K562 (cell line): ENCODE results near the gene LMX1B. TPM values are rescaled to one million over a fixed set of nuclear protein-coding genes. Genes with fewer than 3 reads are reported as not detected.

Experiments
- ATAC-seq: fragments of 200-7000 bp; cut with Tn5 transposase; 3 replicates; pipeline ENCODE4 v1.9.1; 2020; ENCODE audit warnings: moderate library complexity
- BruUV-seq: library from RNA; stranded (reverse); fragments of 400-500 nt; replicated peaks from 2 replicates; lab custom pipeline; 2021; lab: Mats Ljungman, UMichigan
- CTCF ChIA-PET: fragments of 300-600 bp; formaldehyde crosslinking; extraction: SDS; loops from one replicate; lab custom pipeline; 2021; ENCODE audit warnings: low intra/inter-chr PET ratio; lab: Yijun Ruan, JAX
- POLR2A ChIA-PET: fragments of 300-600, 350-650 bp; sonication (Branson Sonifier 250); formaldehyde crosslinking; extraction: SDS; loops from one replicate; lab custom pipeline; 2021; ENCODE audit warnings: antibody characterized with exemption, inconsistent platforms; lab: Yijun Ruan, JAX
- DNase-seq, 4 experiments: peaks; one replicate each; pipeline versions ENCODE4 v3.0.0 to v3.0.0-alpha.2; 2011 to 2018; ENCODE audit warnings: low spot score in 3 of 4, mixed read lengths in 3 of 4; ENCODE audit errors: extremely low read depth in 1 of 4
- FAIRE-seq: peaks from 2 replicates; lab custom pipeline; 2011; peaks lifted over from hg19 to GRCh38; lab: Jason Lieb, UNC
- H2AFZ ChIP-seq: 2 replicates; pipeline ENCODE4 v1.6.0; 2011; ENCODE audit warnings: low read depth, low read length, control low read depth, inconsistent platforms
- H3K27ac ChIP-seq: fragments of 200-600 bp; 3 replicates; pipeline ENCODE4 v1.8.0; 2011; ENCODE audit warnings: low read depth, mild to moderate bottlenecking, control low read depth, inconsistent platforms, low read length, moderate library complexity, mixed read lengths; ENCODE audit errors: extremely low read depth
- H3K27me3 ChIP-seq, 2 experiments: fragments of 300-600 bp in 1 of 2; 2 replicates in 1 of 2; 3 replicates in 1 of 2; pipeline versions ENCODE4 v1.6.0 to v1.8.0; 2011; ENCODE audit warnings: inconsistent platforms in 2 of 2, low read length in 2 of 2, mild to moderate bottlenecking in 1 of 2, mixed read lengths in 1 of 2, moderate library complexity in 1 of 2; ENCODE audit not compliant: control insufficient read depth in 2 of 2, insufficient read depth in 2 of 2
- H3K36me3 ChIP-seq: fragments of 300-600 bp; 3 replicates; pipeline ENCODE4 v1.8.0; 2011; ENCODE audit warnings: mild to moderate bottlenecking, low read length, inconsistent platforms; ENCODE audit not compliant: control insufficient read depth, insufficient read depth
- H3K4me1 ChIP-seq, 2 experiments: fragments of 200-600 bp in 1 of 2; replicated peaks in 1 of 2; 2 replicates in 1 of 2; 3 replicates in 1 of 2; pipeline versions ENCODE4 v1.5.1 to v1.8.0; 2011; ENCODE audit warnings: inconsistent platforms in 2 of 2, low read length in 2 of 2, mild to moderate bottlenecking in 1 of 2, mixed read lengths in 1 of 2, moderate library complexity in 1 of 2; ENCODE audit not compliant: control insufficient read depth in 2 of 2, insufficient read depth in 2 of 2
- H3K4me2 ChIP-seq: 2 replicates; pipeline ENCODE4 v1.6.1; 2011; ENCODE audit warnings: low read length, control low read depth, inconsistent platforms, mixed read lengths; ENCODE audit not compliant: insufficient read depth
- H3K4me3 ChIP-seq: fragments of 200-600 bp; sonication (generic), shearing (Covaris generic); 2 replicates; pipeline ENCODE4 v1.5.1; 2016; ENCODE audit warnings: control low read depth, inconsistent platforms
- H3K79me2 ChIP-seq: fragments of 200-600 bp; 3 replicates; pipeline ENCODE4 v1.8.0; 2011; ENCODE audit warnings: low read length, inconsistent platforms; ENCODE audit not compliant: control insufficient read depth, insufficient read depth
- H3K9ac ChIP-seq, 2 experiments: 2 replicates each; pipeline versions ENCODE4 v1.6.0 to v1.6.1; 2011; ENCODE audit warnings: low read depth in 2 of 2, low read length in 2 of 2, control low read depth in 1 of 2, inconsistent platforms in 1 of 2, mild to moderate bottlenecking in 1 of 2, mixed read lengths in 1 of 2; ENCODE audit not compliant: insufficient read depth in 1 of 2
- H3K9me1 ChIP-seq: one replicate; pipeline ENCODE4 v1.6.0; 2011; ENCODE audit warnings: inconsistent platforms, mild to moderate bottlenecking, low read length, moderate library complexity; ENCODE audit not compliant: control insufficient read depth, insufficient read depth
- H3K9me3 ChIP-seq: replicated peaks from 2 replicates; pipeline ENCODE4 v1.5.1; 2011; ENCODE audit warnings: low read depth, low read length, inconsistent platforms; ENCODE audit not compliant: control insufficient read depth, insufficient read depth
- H4K20me1 ChIP-seq: replicated peaks from 2 replicates; pipeline ENCODE4 v1.6.1; 2011; ENCODE audit warnings: low read length, inconsistent platforms, mixed read lengths; ENCODE audit not compliant: control insufficient read depth, insufficient read depth
- ADNP ChIP-seq: fragments of 200-800 bp; sonication (Bioruptor generic); IDR thresholded peaks from 2 replicates; pipeline ENCODE4 v1.6.1; 2016; ENCODE audit warnings: missing genetic modification characterization, missing compliant biosample characterization
- PTTG1 ChIP-seq: fragments of 450-650 bp; IDR thresholded peaks from 2 replicates; pipeline ENCODE4 v1.6.1; 2016; ENCODE audit warnings: low read depth, mild to moderate bottlenecking, missing genetic modification characterization, missing compliant biosample characterization
- RUNX1 ChIP-seq: sonication (generic); IDR thresholded peaks from 2 replicates; pipeline ENCODE4 v1.6.1; 2016; ENCODE audit warnings: antibody characterized with exemption, low read depth
- SMARCA4 ChIP-seq: fragments of 450-650 bp; IDR thresholded peaks from 2 replicates; pipeline ENCODE4 v1.6.1; 2016
- SRF ChIP-seq, 2 experiments: fragments of 250-450, 450-650 bp in 1 of 2; sonication (Bioruptor Pico) in 1 of 2; sonication (generic) in 1 of 2; formaldehyde crosslinking; IDR thresholded peaks; 2 replicates each; pipeline versions ENCODE4 v1.5.0 to v1.5.1; 2020 to 2022; ENCODE audit warnings: mild to moderate bottlenecking in 1 of 2, missing genetic modification reagents in 1 of 2
- YY1 ChIP-seq, 3 experiments: IDR thresholded peaks; 2 replicates each; pipeline ENCODE4 v1.6.1; 2011; ENCODE audit warnings: low read length in 2 of 3, mild to moderate bottlenecking in 2 of 3, moderate library complexity in 2 of 3, borderline replicate concordance in 1 of 3, control low read depth in 1 of 3, low read depth in 1 of 3; ENCODE audit not compliant: insufficient read depth in 3 of 3, insufficient replicate concordance in 2 of 3, control insufficient read depth in 1 of 3, insufficient read length in 1 of 3; ENCODE audit errors: extremely low read depth in 1 of 3
- WGBS: fragments of 100-300 bp; shearing (Covaris generic); methylation state at CpG from one replicate; pipeline ENCODE4 v1.1.6; 2016; ENCODE audit warnings: low coverage, mixed read lengths; ENCODE audit not compliant: insufficient coverage; ENCODE audit errors: missing lambda C conversion rate; 5-methylcytosine and 5-hydroxymethylcytosine counted together
- in situ Hi-C: fragments of 300-500 bp; cut with MboI; formaldehyde crosslinking; loops from 4 replicates; pipeline ENCODE4 v1.15.0; 2018; ENCODE audit warnings: inconsistent platforms, mixed read lengths
- intact Hi-C: fragments of 100-400 bp; cut with micrococcal nuclease; formaldehyde crosslinking; loops from 2 replicates; pipeline ENCODE4 v1.14.2; 2022
- polyA plus RNA-seq, 8 experiments: library from polyadenylated mRNA; depleted of rRNA in 4 of 8; stranded (reverse) in 5 of 8; unstranded in 3 of 8; fragments of >200 nt; fragmentation: Nextera tagmentation in 2 of 8; fragmentation: Illumina TruSeq in 1 of 8; extraction: Ambion mirVana in 2 of 8; extraction: Trizol in 1 of 8; gene quantifications; 2 replicates each; pipeline versions ENCODE4 v1.2.1 to v1.2.3, GENCODE V29; 2011 to 2014; ENCODE audit warnings: inconsistent platforms in 1 of 8, missing spikeins in 1 of 8
- total RNA-seq, 7 experiments: library from RNA; depleted of rRNA in 6 of 7; stranded (reverse); fragments of >200 nt in 6 of 7; fragmentation: Illumina TruSeq in 2 of 7; extraction: Trizol in 2 of 7; gene quantifications; 2 replicates each; pipeline versions ENCODE4 v1.2.1 to v1.2.3, GENCODE V29; 2011 to 2021; ENCODE audit warnings: low replicate concordance in 1 of 7
- TF ChIP-seq, protein P1 (sequence below): fragments of 450-650 bp; formaldehyde crosslinking; conservative IDR thresholded peaks from 2 replicates; pipeline ENCODE4 v1.4.0; 2022; ENCODE audit warnings: mild to moderate bottlenecking, missing genetic modification characterization
- TF ChIP-seq, protein P2 (sequence below): fragments of 250-450 bp; sonication (Bioruptor Pico); IDR thresholded peaks from 2 replicates; pipeline ENCODE4 v1.8.0; 2022; ENCODE audit warnings: inconsistent platforms
- TF ChIP-seq, protein P3 (sequence below), 3 experiments: IDR thresholded peaks in 2 of 3; conservative IDR thresholded peaks in 1 of 3; 2 replicates each; pipeline ENCODE4 v1.5.1; 2011 to 2012; ENCODE audit warnings: low read length in 3 of 3, mild to moderate bottlenecking in 3 of 3, control low read depth in 2 of 3, improper control_type of control experiment in 1 of 3, inconsistent platforms in 1 of 3, low read depth in 1 of 3, mixed read lengths in 1 of 3, moderate library complexity in 1 of 3; ENCODE audit not compliant: insufficient read depth in 2 of 3

Gene LMX1B
- total and polyA plus RNA-seq, 9 of the 15 experiments (the other 6 are each of a cell fraction or from before 2014, with no cell fraction given), result not detected

DNA sequence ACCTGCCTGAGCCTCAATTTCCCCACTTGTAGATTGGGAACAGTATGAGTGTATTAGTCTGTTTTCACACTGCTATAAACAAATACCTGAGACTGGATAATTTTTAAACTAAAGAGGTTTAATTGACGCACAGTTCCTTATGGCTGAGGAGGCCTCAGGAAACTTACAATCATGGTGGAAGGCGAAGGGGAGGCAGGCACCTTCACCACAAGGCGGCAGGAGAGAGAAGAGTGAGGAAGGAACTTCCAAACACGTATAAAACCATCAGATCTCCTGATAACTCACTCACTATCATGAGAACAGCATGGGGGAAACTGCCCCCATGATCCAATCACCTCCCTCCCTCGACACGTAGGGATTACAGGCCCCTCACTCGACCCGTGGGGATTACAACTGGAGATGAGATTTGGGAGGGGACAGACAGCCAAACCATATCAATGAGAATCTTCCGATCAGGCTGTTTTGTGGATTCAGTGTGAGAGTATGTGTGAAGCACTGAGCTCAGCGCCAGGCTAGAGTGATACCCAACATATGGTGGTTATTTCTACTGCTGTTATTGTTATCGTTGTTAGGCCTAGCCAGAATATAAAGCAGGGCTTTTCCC is 14.6 kb upstream of the LMX1B start:
- no peaks in the 10 kb centered on the region; the same call in 1 of the 2 replicates for H4K20me1 ChIP-seq
- ChIA-PET POLR2A (no interaction called here), CTCF (no interaction called here)
- no peak for FAIRE-seq
- H3K9ac ChIP-seq, result no peak overlapping the region
- no peak for DNase-seq
- WGBS, result 4% methylated on average over 7 of the region's 11 CpGs
- in situ Hi-C loops, result no loop called here
- H3K36me3 ChIP-seq, result no peaks in the 10 kb centered on the region
- H3K9me3 ChIP-seq, result no peaks in the 10 kb centered on the region
- no peaks in the 10 kb centered on the region for H3K4me1 ChIP-seq
- H3K4me2 ChIP-seq, result no peak overlapping the region
- TF ChIP-seq SRF (CRISPR knock-in tag; IDR thresholded peaks at IDR 0.05) (no peak), YY1 (IDR thresholded peaks at IDR 0.05; ENCODE audit: borderline replicate concordance in 1 of 3, control insufficient read depth in 1 of 3, extremely low read depth in 1 of 3, insufficient read depth in 3 of 3, insufficient read length in 1 of 3, insufficient replicate concordance in 2 of 3, low read depth in 1 of 3, low read length in 2 of 3) (no peak), RUNX1 (no peak), SMARCA4 (0 out of 2 replicates have a peak, but pooled peaks have one; percentile 27), ADNP (tag) (no peak), PTTG1 (no peak)
- TF ChIP-seq, protein P1, sequence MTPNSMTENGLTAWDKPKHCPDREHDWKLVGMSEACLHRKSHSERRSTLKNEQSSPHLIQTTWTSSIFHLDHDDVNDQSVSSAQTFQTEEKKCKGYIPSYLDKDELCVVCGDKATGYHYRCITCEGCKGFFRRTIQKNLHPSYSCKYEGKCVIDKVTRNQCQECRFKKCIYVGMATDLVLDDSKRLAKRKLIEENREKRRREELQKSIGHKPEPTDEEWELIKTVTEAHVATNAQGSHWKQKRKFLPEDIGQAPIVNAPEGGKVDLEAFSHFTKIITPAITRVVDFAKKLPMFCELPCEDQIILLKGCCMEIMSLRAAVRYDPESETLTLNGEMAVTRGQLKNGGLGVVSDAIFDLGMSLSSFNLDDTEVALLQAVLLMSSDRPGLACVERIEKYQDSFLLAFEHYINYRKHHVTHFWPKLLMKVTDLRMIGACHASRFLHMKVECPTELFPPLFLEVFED (CRISPR knock-in tag), result no peak
- TF ChIP-seq, protein P2, sequence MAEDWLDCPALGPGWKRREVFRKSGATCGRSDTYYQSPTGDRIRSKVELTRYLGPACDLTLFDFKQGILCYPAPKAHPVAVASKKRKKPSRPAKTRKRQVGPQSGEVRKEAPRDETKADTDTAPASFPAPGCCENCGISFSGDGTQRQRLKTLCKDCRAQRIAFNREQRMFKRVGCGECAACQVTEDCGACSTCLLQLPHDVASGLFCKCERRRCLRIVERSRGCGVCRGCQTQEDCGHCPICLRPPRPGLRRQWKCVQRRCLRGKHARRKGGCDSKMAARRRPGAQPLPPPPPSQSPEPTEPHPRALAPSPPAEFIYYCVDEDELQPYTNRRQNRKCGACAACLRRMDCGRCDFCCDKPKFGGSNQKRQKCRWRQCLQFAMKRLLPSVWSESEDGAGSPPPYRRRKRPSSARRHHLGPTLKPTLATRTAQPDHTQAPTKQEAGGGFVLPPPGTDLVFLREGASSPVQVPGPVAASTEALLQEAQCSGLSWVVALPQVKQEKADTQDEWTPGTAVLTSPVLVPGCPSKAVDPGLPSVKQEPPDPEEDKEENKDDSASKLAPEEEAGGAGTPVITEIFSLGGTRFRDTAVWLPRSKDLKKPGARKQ (CRISPR knock-in tag), result no peak
- TF ChIP-seq, protein P3, sequence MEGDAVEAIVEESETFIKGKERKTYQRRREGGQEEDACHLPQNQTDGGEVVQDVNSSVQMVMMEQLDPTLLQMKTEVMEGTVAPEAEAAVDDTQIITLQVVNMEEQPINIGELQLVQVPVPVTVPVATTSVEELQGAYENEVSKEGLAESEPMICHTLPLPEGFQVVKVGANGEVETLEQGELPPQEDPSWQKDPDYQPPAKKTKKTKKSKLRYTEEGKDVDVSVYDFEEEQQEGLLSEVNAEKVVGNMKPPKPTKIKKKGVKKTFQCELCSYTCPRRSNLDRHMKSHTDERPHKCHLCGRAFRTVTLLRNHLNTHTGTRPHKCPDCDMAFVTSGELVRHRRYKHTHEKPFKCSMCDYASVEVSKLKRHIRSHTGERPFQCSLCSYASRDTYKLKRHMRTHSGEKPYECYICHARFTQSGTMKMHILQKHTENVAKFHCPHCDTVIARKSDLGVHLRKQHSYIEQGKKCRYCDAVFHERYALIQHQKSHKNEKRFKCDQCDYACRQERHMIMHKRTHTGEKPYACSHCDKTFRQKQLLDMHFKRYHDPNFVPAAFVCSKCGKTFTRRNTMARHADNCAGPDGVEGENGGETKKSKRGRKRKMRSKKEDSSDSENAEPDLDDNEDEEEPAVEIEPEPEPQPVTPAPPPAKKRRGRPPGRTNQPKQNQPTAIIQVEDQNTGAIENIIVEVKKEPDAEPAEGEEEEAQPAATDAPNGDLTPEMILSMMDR (IDR thresholded peaks at IDR 0.05 in 2 of 3, conservative IDR thresholded peaks at IDR 0.05 in 1 of 3; ENCODE audit: insufficient read depth in 2 of 3, low read depth in 1 of 3, low read length in 3 of 3), result peak in 2 of 3 experiments; percentile 30 to 35; a peak in 2 of 6 replicates
- H3K9me1 ChIP-seq, result no peaks in the 10 kb centered on the region
- no peak overlapping the region for H3K27ac ChIP-seq
- no TSS peak for BruUV-seq
- H3K27me3 ChIP-seq, result peaks cover 0 to 13% of the 10 kb centered on the region in 2 experiments; a peak in 3 of 5 replicates
- H3K4me3 ChIP-seq, result no peak overlapping the region
- intact Hi-C loops, result no loop called here
- H3K79me2 ChIP-seq, result no peaks in the 10 kb centered on the region
- H2AFZ ChIP-seq, result no peak overlapping the region
- no peak for ATAC-seq
